ENCODE data around the gene PREX1.

Gene PREX1

GRCh38 chr20:48751871-48752270 lies 75.9 kb downstream of the PREX1 start:
- H3K4me3 ChIP-seq (ENCODE audit: low read depth, low read length) = no peak overlapping the region
- no peak for TF ChIP-seq CTCF (IDR thresholded peaks at IDR 0.05; ENCODE audit: borderline replicate concordance, insufficient read depth, low read depth, low read length)

GRCh38 chr20:48750941-48751635 lies 76.7 kb downstream of the PREX1 start:
- H3K4me3 ChIP-seq (ENCODE audit: low read depth, low read length) = no peak overlapping the region
- no peak for TF ChIP-seq CTCF (IDR thresholded peaks at IDR 0.05; ENCODE audit: borderline replicate concordance, insufficient read depth, low read depth, low read length)

- no peak overlapping the region for H3K4me3 ChIP-seq (ENCODE audit: low read depth, low read length)
- TF ChIP-seq CTCF (IDR thresholded peaks at IDR 0.05; ENCODE audit: borderline replicate concordance, insufficient read depth, low read depth, low read length) = no peak
Measured at GRCh38 chr20:48750376-48750775, 77.4 kb downstream of the PREX1 start.

- H3K4me3 ChIP-seq (ENCODE audit: low read depth, low read length) = no peak overlapping the region
- no peak for TF ChIP-seq CTCF (IDR thresholded peaks at IDR 0.05; ENCODE audit: borderline replicate concordance, insufficient read depth, low read depth, low read length)
Measured at GRCh38 chr20:48749437-48749836, 78.4 kb downstream of the PREX1 start.

DNA sequence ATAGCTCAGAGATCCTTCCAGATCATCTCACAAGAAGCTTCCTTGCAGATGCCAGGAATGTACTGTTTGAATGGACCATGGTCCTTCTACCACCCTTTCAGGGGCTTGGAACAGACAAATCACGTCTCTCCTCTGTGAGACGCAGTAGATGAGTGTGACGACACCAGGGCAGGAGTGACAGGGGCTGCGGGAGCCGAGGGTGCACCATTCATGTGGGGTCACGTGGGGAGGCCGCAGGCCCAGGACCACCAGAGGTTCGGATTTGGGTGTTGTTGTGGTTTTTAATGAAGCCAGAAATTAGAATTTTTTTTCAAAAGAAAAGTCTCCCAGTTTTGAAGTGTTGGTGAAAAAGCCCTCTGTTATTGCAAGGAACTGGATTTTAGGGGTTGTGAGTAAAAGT lies 79.2 kb downstream of the PREX1 start:
- no peak for TF ChIP-seq CTCF (IDR thresholded peaks at IDR 0.05; ENCODE audit: borderline replicate concordance, insufficient read depth, low read depth, low read length)
- H3K4me3 ChIP-seq (ENCODE audit: low read depth, low read length) = no peak overlapping the region

DNA sequence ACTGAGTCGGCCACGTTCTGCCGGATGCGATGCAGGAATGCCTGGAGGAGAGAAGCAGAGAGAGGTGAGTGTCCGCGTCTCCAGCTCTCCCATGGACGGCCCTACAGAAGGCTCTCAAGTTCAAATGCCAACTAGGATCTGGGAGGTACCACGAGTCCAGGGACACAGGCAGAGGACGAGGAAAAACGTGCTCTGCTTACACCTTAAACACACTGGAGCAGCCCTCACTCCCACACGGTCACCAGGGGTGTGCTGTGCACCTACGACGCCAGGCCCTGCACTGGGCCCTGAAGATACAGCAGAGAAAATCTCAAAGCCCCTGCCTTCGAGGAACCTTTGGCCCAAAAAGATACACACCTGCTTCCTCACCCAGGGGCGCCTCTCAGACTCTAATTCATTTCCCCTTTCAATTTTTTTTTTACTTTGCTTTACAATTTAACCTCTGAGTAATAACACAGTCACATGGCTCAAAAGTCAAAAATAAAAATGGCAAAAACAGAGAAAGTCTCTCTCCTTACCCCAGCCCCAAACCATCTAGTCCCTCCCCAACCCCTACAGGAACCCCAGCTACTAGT lies 79.9 kb downstream of the PREX1 start:
- no peak for TF ChIP-seq CTCF (IDR thresholded peaks at IDR 0.05; ENCODE audit: borderline replicate concordance, insufficient read depth, low read depth, low read length)
- H3K4me3 ChIP-seq (ENCODE audit: low read depth, low read length) = no peak overlapping the region

DNA sequence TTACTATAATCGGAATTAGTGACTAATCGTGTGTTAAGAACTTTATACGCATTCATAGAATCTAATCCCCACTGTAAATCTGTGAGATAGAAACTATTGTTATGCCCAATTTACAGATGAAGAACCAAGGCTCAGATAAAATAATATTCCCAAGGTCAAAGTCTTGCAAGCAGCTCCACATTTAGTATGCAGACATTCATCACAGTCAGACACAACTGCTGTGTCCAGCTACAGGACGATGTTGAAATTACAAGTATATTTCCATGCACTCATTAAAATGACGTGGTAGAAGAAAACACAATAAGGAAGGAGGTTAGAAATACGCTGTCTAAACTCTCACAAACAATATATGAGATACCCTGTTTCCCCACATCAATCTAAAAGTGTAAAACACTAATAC lies 82.5 kb downstream of the PREX1 start:
- H3K4me3 ChIP-seq (ENCODE audit: low read depth, low read length) = no peak overlapping the region
- TF ChIP-seq CTCF (IDR thresholded peaks at IDR 0.05; ENCODE audit: borderline replicate concordance, insufficient read depth, low read depth, low read length) = no peak
